Bronchial epithelial cell (primary cell): ENCODE results near the gene NT5M. TPM values are rescaled to one million over a fixed set of nuclear protein-coding genes. Genes with fewer than 3 reads are reported as not detected.
"Not testable (repeated sequence)": the region's sequence is repeated elsewhere in the genome, so short reads cannot be mapped to it uniquely, and the experiment has no call there.

Source experiments
- DNase-seq: peaks from one replicate; pipeline ENCODE4 v3.0.0-alpha.2; 2010; ENCODE audit warnings: low read depth
- FAIRE-seq: peaks from 2 replicates; lab custom pipeline; 2011; peaks lifted over from hg19 to GRCh38; lab: Jason Lieb, UNC
- H3K27me3 ChIP-seq: 2 replicates; pipeline ENCODE4 v1.5.1; 2011; ENCODE audit warnings: low read length; ENCODE audit not compliant: control insufficient read depth, insufficient read depth
- H3K36me3 ChIP-seq: 2 replicates; pipeline ENCODE4 v1.5.1; 2011; ENCODE audit warnings: low read length; ENCODE audit not compliant: control insufficient read depth, insufficient read depth
- H3K4me3 ChIP-seq: 2 replicates; pipeline ENCODE4 v1.5.1; 2011; ENCODE audit warnings: mild to moderate bottlenecking, low read depth, low read length, control low read depth
- CTCF ChIP-seq: IDR thresholded peaks from 2 replicates; pipeline ENCODE4 v1.5.1; 2011; ENCODE audit warnings: mild to moderate bottlenecking, moderate library complexity, low read length, control low read depth, inconsistent platforms; ENCODE audit not compliant: insufficient read depth, severe bottlenecking
- total RNA-seq: library from RNA; depleted of rRNA; stranded (reverse); fragments of >200 nt; gene quantifications from 2 replicates; pipeline ENCODE4 v1.2.1, GENCODE V29; 2014

NT5M gene
- total RNA-seq, 1 donor from 2014 or later = 0.79 TPM

GRCh38 chr17:17380145-17380925, 77.2 kb downstream of the NT5M start:
- no peaks in the 10 kb centered on the region for H3K36me3 ChIP-seq
- no peak overlapping the region for H3K4me3 ChIP-seq
- no peak for TF ChIP-seq CTCF
- DNase-seq (no peak), FAIRE-seq (no peak)
- H3K27me3 ChIP-seq = peaks cover 19% of the 10 kb centered on the region

- Histone ChIP-seq H3K4me3 (no peak overlapping the region), H3K27me3 (peaks cover 18% of the 10 kb centered on the region), H3K36me3 (no peaks in the 10 kb centered on the region)
- no peak for TF ChIP-seq CTCF
- DNase-seq (no peak), FAIRE-seq (no peak)
These were observed 78.4 kb downstream of the NT5M start for GRCh38 chr17:17381446-17382064.

DNA sequence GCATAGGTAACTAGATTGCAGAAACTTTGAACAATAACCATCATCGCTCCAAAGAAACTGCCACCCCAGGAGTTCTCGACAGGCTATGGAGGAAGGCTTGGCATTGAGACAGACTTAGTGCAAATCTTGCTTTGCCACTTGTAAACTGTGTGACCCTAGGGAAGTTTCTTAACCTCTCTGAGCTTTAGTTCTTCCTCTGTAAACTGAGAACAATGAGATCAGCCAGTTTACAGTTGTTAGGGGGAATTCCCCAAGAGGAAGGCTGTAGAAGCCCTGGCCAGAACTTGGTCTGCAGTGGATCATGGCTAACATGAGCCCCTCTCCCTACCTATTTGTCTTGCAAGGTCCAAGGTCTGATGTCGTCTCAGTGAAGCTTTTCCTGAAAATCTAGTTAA, 78.9 kb downstream of the NT5M start:
- Histone ChIP-seq H3K27me3 (peaks cover 16% of the 10 kb centered on the region), H3K4me3 (no peak overlapping the region), H3K36me3 (no peaks in the 10 kb centered on the region)
- FAIRE-seq = no peak
- TF ChIP-seq CTCF = no peak
- no peak for DNase-seq

DNA sequence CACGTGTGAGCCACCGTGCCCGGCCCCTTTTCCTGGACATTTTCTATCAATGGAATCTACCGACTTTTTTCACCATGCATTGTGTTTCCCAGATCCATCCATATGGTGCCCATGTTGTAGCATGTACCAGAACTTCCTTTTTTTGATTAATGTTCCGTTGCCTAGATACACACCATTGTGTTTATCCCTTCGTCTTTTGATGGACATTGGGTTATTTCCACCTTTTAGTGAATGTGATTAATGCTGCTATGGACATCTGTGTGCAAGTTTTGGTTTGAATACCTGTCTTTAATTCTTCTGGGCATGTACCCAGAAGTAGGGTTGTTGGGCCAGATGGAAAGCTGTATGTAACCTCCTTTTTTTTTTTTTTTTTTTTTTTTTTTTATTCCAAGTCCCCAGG, 79.8 kb downstream of the NT5M start:
- FAIRE-seq (no peak), DNase-seq (no peak)
- H3K4me3 ChIP-seq = no peak overlapping the region
- no peak for TF ChIP-seq CTCF
- peaks cover 14% of the 10 kb centered on the region for H3K27me3 ChIP-seq
- H3K36me3 ChIP-seq = no peaks in the 10 kb centered on the region

GRCh38 chr17:17383431-17384290, 80.5 kb downstream of the NT5M start:
- peak; percentile 90 for FAIRE-seq
- not testable (repeated sequence) for H3K36me3 ChIP-seq, DNase-seq
- H3K27me3 ChIP-seq = peaks cover 14% of the 10 kb centered on the region
- peak overlapping the region; percentile 17 for H3K4me3 ChIP-seq

DNA sequence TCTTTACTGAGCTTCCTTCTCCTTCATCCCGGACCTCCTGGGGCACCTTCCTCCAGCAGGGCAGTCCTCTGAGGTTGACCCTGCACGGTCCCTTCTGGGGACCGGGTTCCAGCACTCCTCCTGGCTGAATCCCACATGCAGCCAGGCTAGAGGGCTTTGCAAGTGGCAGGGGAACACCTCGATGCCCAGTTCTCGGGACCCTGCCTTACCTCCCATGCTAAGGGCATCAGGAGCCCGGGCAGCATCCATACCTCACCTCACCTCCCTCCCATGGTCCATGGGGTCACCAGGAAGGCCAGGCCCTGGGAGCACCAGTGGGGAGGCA, 81.1 kb downstream of the NT5M start:
- FAIRE-seq (no peak), DNase-seq (no peak)
- Histone ChIP-seq H3K4me3 (no peak overlapping the region), H3K27me3 (peaks cover 14% of the 10 kb centered on the region), H3K36me3 (no peaks in the 10 kb centered on the region)
- no peak for TF ChIP-seq CTCF
